Activated CD4-positive, CD25-positive, alpha-beta regulatory T cell (primary cell): ENCODE data around the gene TRPC3.
A peak's percentile ranks its signal among the peaks of the same experiment; 100 is the strongest.

Experiments
- DNase-seq, 4 experiments: peaks; one replicate each; lab custom pipeline; 2025; lab: John Stamatoyannopoulos, UW

TRPC3 gene

GRCh38 chr4:121951521-121952110 lies at the start of gene TRPC3:
Gene TRPC3 (minus strand): TSS chr4:121952060. CDS start chr4:121951680, 380 bp downstream.
- DNase-seq = peak in 1 of 4 experiments; percentile 2

GRCh38 chr4:122000849-122001248 lies 49.0 kb upstream of the TRPC3 start:
- DNase-seq = no peak

GRCh38 chr4:121998024-121998423 lies 46.2 kb upstream of the TRPC3 start:
- DNase-seq = no peak

- no peak for DNase-seq
These were observed 44.1 kb upstream of the TRPC3 start for GRCh38 chr4:121995790-121996537.

- no peak for DNase-seq
These were observed 40.1 kb upstream of the TRPC3 start for GRCh38 chr4:121991968-121992367.

GRCh38 chr4:121990489-121990888 lies 38.6 kb upstream of the TRPC3 start:
- DNase-seq = no peak

GRCh38 chr4:121989715-121990114 lies 37.9 kb upstream of the TRPC3 start:
- no peak for DNase-seq

GRCh38 chr4:121988950-121989349 lies 37.1 kb upstream of the TRPC3 start:
- DNase-seq = no peak

- no peak for DNase-seq
These were observed 28.8 kb upstream of the TRPC3 start for GRCh38 chr4:121980643-121981042.

GRCh38 chr4:121978172-121978516 lies 26.3 kb upstream of the TRPC3 start:
- no peak for DNase-seq

GRCh38 chr4:121977251-121978171 lies 25.7 kb upstream of the TRPC3 start:
- no peak for DNase-seq

GRCh38 chr4:121975784-121976183 lies 23.9 kb upstream of the TRPC3 start:
- DNase-seq = no peak

GRCh38 chr4:121973816-121974215 lies 22.0 kb upstream of the TRPC3 start:
- no peak for DNase-seq

GRCh38 chr4:121968859-121969258 lies 17.0 kb upstream of the TRPC3 start:
- no peak for DNase-seq

- DNase-seq = no peak
These were observed 13.1 kb upstream of the TRPC3 start for GRCh38 chr4:121964958-121965357.

- DNase-seq = no peak
These were observed 9.0 kb upstream of the TRPC3 start for GRCh38 chr4:121960818-121961217.

- DNase-seq = no peak
These were observed 6.9 kb upstream of the TRPC3 start for GRCh38 chr4:121958777-121959176.

- no peak for DNase-seq
These were observed 5.4 kb upstream of the TRPC3 start for GRCh38 chr4:121957266-121957665.

GRCh38 chr4:121953860-121954259 lies 2.0 kb upstream of the TRPC3 start:
- DNase-seq = no peak

GRCh38 chr4:121952290-121952689 lies 430 bp upstream of the TRPC3 start:
- no peak for DNase-seq

- peak in 2 of 4 experiments; percentile 4 to 9 for DNase-seq
These were observed 960 bp downstream of the TRPC3 start for GRCh38 chr4:121950680-121951520.

- peak; percentile 63 to 78 (median 66) for DNase-seq
These were observed 1.6 kb downstream of the TRPC3 start for GRCh38 chr4:121950212-121950679.
